Ovary (tissue), 9 donors: ENCODE data around the gene TSPAN4. TPM values are rescaled to one million over a fixed set of nuclear protein-coding genes. Genes with fewer than 3 reads are reported as not detected.
A peak's percentile ranks its signal among the peaks of the same experiment; 100 is the strongest.

Experiments
- DNase-seq, 5 donors: peaks; one replicate each; pipeline ENCODE4 v3.0.0-alpha.2; 2019 to 2020
- H3K27ac ChIP-seq, 2 donors: fragments of 200-600 bp; one replicate each; pipeline versions ENCODE4 v1.5.1 to v1.8.0; 2019 to 2022
- H3K27me3 ChIP-seq: fragments of 200-600 bp; one replicate; pipeline ENCODE4 v1.8.0; 2022
- H3K36me3 ChIP-seq: fragments of 200-600 bp; sonication (generic); one replicate; pipeline ENCODE4 v1.5.1; 2019
- H3K4me1 ChIP-seq: one replicate; pipeline ENCODE4 v1.8.1; 2013; ENCODE audit warnings: mild to moderate bottlenecking, moderate library complexity; ENCODE audit not compliant: insufficient read depth
- H3K4me3 ChIP-seq: fragments of 200-600 bp; sonication (generic); one replicate; pipeline ENCODE4 v1.5.1; 2017
- H3K9me3 ChIP-seq, 2 donors: fragments of 200-600 bp in 1 of 2; sonication (generic) in 1 of 2; one replicate each; pipeline versions ENCODE4 v1.5.1 to v1.8.1; 2013 to 2019; ENCODE audit warnings: mild to moderate bottlenecking in 1 of 2, moderate library complexity in 1 of 2
- EP300 ChIP-seq: sonication (generic); formaldehyde crosslinking; IDR thresholded peaks from one replicate; pipeline ENCODE4 v1.6.1; 2017; ENCODE audit warnings: antibody characterized with exemption
- POLR2A ChIP-seq: fragments of 450-650 bp; IDR thresholded peaks from one replicate; pipeline ENCODE4 v1.6.1; 2017; ENCODE audit warnings: antibody characterized with exemption, mild to moderate bottlenecking, moderate library complexity
- WGBS, 3 donors: extraction: QIAGEN DNeasy Blood & Tissue Kit in 1 of 3; methylation state at CpG; one replicate each; pipeline versions ENCODE4 v1.1.5 to v1.1.7; 2013 to 2017; 5-methylcytosine and 5-hydroxymethylcytosine counted together
- intact Hi-C, 4 donors: fragments of 100-400 bp; cut with DNase I; formaldehyde crosslinking; loops; one replicate each; pipeline versions ENCODE4 v1.11.0 to v1.15.1; 2022 to 2023
- polyA plus RNA-seq, 2 donors: library from polyadenylated mRNA; stranded (reverse); fragments of 200-250 nt in 1 of 2; fragments of 350-450 nt in 1 of 2; fragmentation: Illumina TruSeq in 1 of 2; extraction: RNeasy Lipid Tissue Mini Kit (QIAGEN cat#74804) in 1 of 2; gene quantifications; one replicate each; pipeline ENCODE4 v1.2.3, GENCODE V29; 2013 to 2014
- total RNA-seq, 7 donors: library from RNA; depleted of rRNA in 2 of 7; stranded (reverse); fragments of >200 nt in 2 of 7; fragmentation: NEBNext Ultra II Directional in 3 of 7; extraction: Animal tissue kit (Norgen Biotek cat#: 25700) in 3 of 7; gene quantifications; one replicate each; pipeline versions ENCODE4 v1.1.0 to v1.2.4, GENCODE V29; 2016 to 2023
- TF ChIP-seq, protein P1 (sequence below), 3 donors: fragments of 450-650 bp in 2 of 3; fragments of 200-600 bp in 1 of 3; IDR thresholded peaks; one replicate each; pipeline versions ENCODE4 v1.5.1 to v1.8.0; 2016 to 2022; ENCODE audit warnings: antibody characterized with exemption in 3 of 3, mild to moderate bottlenecking in 1 of 3
- donor health status: DM: no; HTN: no; CAD: no; lungs with moderate emphysema.
- donor health status: DM: no; HTN: no; CAD: no.
- donor health status: Bipolar disorder and iron deficiency.
- donor health status: DM: yes; HTN: yes; CAD: no.
- donor health status: DM: no; HTN: no; CAD: no.
- donor health status: DM: yes; HTN: yes; CAD: no.

TSPAN4 gene
- total and polyA plus RNA-seq, 9 donors, result 6.4 to 124 (median 89.7) TPM

- H3K4me1 ChIP-seq, result peaks cover 13% of the 10 kb centered on the region
- intact Hi-C loops, result no loop called here
- H3K27me3 ChIP-seq, result no peaks in the 10 kb centered on the region
- H3K27ac ChIP-seq, result no peak overlapping the region
- WGBS, 3 donors, result 76 to 87% (median 76%) methylated on average over 28 to 31 of the region's 31 CpGs
- TF ChIP-seq, protein P1, sequence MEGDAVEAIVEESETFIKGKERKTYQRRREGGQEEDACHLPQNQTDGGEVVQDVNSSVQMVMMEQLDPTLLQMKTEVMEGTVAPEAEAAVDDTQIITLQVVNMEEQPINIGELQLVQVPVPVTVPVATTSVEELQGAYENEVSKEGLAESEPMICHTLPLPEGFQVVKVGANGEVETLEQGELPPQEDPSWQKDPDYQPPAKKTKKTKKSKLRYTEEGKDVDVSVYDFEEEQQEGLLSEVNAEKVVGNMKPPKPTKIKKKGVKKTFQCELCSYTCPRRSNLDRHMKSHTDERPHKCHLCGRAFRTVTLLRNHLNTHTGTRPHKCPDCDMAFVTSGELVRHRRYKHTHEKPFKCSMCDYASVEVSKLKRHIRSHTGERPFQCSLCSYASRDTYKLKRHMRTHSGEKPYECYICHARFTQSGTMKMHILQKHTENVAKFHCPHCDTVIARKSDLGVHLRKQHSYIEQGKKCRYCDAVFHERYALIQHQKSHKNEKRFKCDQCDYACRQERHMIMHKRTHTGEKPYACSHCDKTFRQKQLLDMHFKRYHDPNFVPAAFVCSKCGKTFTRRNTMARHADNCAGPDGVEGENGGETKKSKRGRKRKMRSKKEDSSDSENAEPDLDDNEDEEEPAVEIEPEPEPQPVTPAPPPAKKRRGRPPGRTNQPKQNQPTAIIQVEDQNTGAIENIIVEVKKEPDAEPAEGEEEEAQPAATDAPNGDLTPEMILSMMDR (IDR thresholded peaks at IDR 0.05), result no peak
- TF ChIP-seq EP300, result no peak
- no peak for TF ChIP-seq POLR2A
- H3K9me3 ChIP-seq, result no peaks in the 10 kb centered on the region
- no peak for DNase-seq
- H3K36me3 ChIP-seq, result no peaks in the 10 kb centered on the region
- no peak overlapping the region for H3K4me3 ChIP-seq
These were observed 48.5 kb upstream of the TSPAN4 start for GRCh38 chr11:794013-794765.

DNA sequence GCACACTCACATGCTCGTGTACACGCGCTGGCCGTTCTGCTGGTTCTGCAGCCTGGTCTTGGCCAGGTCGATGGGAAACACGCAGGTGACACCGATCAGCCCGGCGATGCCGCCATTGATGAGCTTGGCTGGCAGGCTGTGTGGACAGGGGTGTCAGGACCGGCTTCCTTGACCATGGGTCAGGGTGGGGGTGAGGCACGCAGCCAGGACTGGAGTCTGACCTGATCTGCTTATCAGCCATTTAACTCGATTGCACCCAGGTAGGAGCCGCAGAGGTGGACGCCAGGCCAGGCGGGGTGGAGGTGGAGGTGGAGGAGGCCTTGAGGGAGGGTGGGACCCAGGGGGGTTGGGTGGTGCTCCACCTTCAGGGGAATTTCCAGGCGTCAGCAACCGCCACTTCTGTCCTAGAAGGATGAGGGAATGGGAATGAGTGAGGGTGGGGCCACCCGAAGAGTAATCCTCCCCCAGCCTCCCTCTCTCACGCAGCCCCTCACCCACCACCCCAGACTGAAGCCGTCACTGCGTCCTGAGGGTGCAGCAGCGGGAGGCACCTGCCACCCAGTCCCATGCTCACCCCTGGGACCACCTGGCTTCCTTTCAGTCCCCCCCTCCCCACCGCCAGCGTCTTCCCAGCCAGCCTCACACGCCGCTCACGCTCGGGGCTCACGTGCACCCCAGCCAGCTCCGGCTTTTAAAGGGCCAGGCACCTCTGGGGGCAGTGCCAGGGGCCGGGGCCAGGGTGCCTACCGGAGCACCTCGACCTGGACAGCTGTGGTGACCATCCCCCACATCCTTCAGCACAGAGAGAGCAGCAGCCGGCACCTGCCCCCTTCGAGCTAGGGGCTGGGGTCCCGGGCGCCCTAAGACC, 47.7 kb upstream of the TSPAN4 start:
- TF ChIP-seq, protein P1 (IDR thresholded peaks at IDR 0.05), result no peak
- TF ChIP-seq POLR2A (no peak), EP300 (no peak)
- Histone ChIP-seq H3K4me1 (peaks cover 13% of the 10 kb centered on the region), H3K9me3 (no peaks in the 10 kb centered on the region), H3K4me3 (peak overlapping the region; percentile 71), H3K27ac (peak overlapping the region; percentile 53 to 73), H3K36me3 (no peaks in the 10 kb centered on the region), H3K27me3 (no peaks in the 10 kb centered on the region)
- WGBS, 3 donors, result 36 to 42% (median 40%) methylated on average over 36 to 38 of the region's 38 CpGs
- DNase-seq, result peak in 3 of 5 donors; percentile 56 to 62 (median 58)
- intact Hi-C loops, result no loop called here

- Histone ChIP-seq H3K27ac (peak overlapping the region; percentile 73), H3K4me3 (peak overlapping the region; percentile 71), H3K9me3 (no peaks in the 10 kb centered on the region), H3K4me1 (peaks cover 13% of the 10 kb centered on the region), H3K36me3 (no peaks in the 10 kb centered on the region), H3K27me3 (no peaks in the 10 kb centered on the region)
- 1 to 3% (median 1%) methylated on average over 14 to 26 of the region's 26 CpGs for WGBS, 3 donors
- TF ChIP-seq POLR2A (no peak), EP300 (no peak)
- TF ChIP-seq, protein P1 (IDR thresholded peaks at IDR 0.05), result no peak
- DNase-seq, result peak; percentile 80 to 83 (median 80)
- intact Hi-C loops, result no loop called here
These were observed 46.8 kb upstream of the TSPAN4 start for GRCh38 chr11:795634-796564.
